OCI-M2 (cell line): Measurements from ENCODE around the gene VWF.
"Not testable (repeated sequence)": the region's sequence is repeated elsewhere in the genome, so short reads cannot be mapped to it uniquely, and the experiment has no call there.

Source experiments
- DNase-seq: peaks from one replicate; lab custom pipeline; 2025; ENCODE audit not compliant: unreplicated experiment; lab: John Stamatoyannopoulos, UW

Gene VWF

DNA sequence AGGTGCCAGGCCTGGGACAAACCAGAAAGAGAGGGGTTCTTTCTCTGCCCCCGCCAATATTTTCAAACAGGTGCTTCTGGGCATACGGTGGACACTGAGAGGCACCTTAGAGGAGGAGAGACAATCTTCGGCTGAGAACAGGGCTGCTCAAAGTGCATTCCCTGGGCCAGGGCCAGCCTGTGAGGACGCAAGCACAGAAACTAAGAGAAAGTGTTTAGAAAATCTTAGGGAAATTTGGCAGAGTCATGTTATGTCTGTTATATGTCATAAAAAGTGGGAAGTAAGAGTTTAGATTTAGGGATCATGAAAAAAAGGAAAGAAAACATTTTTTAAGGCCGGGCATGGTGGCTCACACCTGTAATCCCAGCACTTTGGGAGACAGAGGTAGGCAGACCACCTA, 83.7 kb downstream of the VWF start:
- DNase-seq, result no peak

- DNase-seq, result no peak
Observed at GRCh38 chr12:6039894-6040601, 84.4 kb downstream of the VWF start.

GRCh38 chr12:6038160-6038559, 86.3 kb downstream of the VWF start:
- no peak for DNase-seq

DNA sequence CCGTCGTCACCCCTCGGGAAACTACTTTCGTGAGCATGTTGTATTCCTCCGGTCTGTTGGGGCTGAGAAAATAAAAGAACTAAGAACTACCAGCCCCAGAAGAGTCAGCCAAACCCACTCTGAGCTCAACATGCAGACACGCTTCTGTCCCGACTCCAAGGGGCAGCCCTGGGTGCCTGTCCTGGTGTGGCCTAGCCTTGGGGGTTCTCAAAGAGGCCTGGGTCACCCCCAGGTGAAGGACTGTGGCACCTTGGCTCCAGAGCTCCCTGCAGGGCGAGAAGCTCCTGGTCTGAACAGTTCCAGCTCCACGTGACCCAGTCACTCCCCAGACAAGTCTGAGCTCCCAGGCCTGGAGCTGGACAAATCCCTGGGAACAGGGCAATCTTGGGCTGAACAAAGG, 87.0 kb downstream of the VWF start:
- DNase-seq, result no peak

- DNase-seq, result no peak
Observed at GRCh38 chr12:6036509-6036908, 88.0 kb downstream of the VWF start.

GRCh38 chr12:6034596-6034995, 89.9 kb downstream of the VWF start:
- no peak for DNase-seq

GRCh38 chr12:6033546-6033945, 90.9 kb downstream of the VWF start:
- no peak for DNase-seq

- no peak for DNase-seq
Observed at GRCh38 chr12:6032726-6033125, 91.7 kb downstream of the VWF start.

DNA sequence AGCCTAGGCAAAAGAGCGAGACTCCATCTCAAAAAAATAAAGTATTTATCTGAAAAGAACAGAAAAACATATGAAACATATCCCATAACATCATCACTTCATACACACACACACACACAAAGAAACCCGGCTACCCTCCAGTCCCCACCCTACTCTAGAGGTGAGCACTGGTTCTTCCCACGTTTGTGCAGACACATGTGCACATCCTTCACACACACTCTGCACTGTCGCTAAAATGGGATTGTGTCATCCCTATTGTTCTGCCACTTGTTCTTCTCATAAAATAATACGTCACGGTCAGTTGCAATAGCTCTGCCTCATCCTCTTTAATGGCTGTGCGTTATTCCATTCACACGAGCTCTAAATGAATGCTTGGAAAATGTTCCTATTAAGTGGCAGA, 93.5 kb downstream of the VWF start:
- no peak for DNase-seq

DNA sequence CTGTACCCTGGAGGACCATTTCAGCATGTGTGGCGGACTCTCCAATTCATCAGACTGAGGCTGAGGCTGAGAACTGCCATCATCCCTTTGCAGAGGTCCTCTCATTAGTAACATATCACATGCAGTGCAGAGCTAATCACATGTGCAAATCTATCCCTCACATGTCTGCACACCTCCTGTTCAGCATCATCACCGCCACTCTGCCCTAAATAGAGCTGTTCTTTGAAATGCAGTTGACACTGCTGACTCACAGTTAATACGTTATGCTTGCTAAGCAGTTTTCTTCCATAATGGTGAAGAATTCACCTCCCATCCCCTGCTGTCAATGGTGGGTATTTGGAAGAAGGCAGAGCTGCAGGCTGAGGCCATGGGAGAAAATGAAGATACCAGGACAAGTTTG, 94.4 kb downstream of the VWF start:
- DNase-seq, result no peak

DNA sequence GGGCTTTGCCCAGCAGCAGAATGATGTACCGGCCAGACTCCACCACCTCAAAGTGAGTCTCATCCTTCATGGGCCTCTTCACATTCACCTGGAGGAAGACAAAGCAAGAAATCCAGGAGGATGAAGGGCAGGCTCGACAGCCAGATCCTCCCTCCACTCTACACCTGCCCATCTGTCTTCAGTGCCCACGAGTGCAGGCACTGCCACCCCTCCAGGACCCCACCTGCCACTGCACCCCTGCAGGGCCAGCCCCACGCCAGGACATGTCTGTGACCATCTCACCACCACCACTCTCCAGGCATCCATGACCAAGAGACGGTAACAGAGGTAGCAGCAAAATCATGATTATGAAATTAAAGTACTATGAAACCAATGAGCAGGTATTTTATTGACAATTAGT, 95.1 kb downstream of the VWF start:
- DNase-seq, result no peak

GRCh38 chr12:6026998-6027397, 97.5 kb downstream of the VWF start:
- DNase-seq, result no peak

GRCh38 chr12:6025703-6026298, 98.7 kb downstream of the VWF start:
- not testable (repeated sequence) for DNase-seq

DNA sequence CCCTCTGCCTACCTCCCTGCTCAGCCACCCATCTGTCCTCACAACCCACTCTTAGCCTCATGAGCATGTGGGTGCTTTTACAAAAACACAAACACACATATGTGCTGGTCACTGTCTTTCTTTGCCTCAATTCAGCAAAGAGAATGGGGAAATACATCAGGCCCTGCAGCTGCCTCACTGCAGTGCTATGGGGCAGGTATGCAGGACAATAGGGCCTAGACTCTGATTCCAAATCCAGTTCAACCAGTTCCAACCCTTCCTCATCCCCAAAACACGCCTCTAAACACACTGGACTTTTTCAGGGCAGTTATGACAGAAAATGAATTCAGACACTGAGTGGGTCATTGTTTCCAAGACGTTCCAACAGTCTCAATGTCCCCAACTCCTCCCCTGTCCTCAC, 100.4 kb downstream of the VWF start:
- not testable (repeated sequence) for DNase-seq

DNA sequence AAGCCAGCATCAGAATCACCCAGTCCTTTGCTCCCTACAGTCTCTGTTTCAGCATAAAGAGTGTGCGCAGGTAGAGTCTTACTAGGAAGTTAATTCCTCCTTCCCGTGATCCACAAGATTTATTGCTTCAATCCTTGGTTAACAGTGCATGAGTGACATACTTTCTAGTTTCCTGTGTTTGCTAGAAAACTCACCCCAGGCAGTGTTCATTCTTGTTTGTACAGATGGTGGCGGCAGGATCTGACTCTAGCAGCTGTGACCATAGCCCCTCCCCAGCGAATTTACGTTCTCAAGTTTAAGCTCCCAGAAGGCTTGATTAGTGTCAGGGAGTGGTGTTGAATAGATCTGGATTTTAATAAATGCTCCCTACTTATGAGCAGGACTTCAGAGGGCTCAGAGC, 103.5 kb downstream of the VWF start:
- DNase-seq, result no peak

DNA sequence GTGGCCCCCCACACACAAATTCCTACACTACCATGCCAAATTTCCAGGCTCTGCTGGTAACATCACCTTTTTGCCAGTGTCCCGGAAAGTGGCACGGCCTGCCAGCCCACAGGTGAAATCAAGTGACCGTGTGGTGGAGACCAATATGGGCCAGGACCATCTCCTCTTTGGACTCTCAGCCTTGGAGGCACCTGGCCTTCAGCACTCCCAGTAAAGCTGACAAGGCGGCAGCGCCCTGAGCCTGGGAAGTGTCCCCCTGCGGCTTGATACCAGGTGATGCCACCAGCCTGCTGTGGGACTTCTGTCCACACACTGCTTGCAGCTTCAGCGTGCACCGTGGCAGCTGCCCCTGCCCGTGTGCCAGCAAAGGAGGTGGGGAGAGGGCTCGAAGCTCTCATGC, 104.0 kb downstream of the VWF start:
- not testable (repeated sequence) for DNase-seq

DNA sequence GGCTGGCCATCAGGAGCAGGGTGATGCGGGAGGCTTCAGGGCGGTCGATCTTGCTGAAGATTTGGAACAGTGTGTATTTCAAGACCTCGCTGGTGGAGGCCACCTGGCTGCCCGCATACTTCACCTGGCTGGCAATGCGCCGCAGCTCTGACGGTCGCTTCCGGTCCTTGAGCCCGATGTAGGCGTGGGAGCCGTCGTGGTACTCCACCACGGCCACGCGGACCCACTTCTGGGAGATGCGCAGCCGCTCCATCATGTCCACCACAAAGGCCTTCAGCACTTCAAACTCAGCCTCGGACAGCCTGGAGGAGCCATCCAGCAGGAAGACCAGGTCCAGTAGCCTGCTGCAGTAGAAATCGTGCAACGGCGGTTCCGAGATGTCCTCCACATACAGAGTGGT, 105.2 kb downstream of the VWF start:
- DNase-seq, result not testable (repeated sequence)

DNA sequence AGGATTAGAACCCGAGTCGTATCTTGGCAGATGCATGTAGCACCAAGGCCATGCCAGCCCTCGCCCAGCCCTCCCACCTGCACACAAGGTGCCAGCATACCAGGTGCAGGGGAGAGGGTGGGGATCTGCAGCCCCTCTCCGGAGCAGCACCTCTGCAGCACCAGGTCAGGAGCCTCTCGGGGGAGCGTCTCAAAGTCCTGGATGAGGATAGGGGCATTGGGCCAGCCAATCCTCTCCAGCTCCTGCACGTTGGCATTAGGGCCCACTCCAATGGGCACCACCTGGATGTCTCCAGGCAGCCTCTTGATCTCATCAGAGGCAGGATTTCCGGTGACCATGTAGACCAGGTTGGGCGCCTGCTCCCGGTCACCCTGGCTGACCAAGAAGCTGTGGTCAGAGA, 106.2 kb downstream of the VWF start:
- DNase-seq, result no peak

DNA sequence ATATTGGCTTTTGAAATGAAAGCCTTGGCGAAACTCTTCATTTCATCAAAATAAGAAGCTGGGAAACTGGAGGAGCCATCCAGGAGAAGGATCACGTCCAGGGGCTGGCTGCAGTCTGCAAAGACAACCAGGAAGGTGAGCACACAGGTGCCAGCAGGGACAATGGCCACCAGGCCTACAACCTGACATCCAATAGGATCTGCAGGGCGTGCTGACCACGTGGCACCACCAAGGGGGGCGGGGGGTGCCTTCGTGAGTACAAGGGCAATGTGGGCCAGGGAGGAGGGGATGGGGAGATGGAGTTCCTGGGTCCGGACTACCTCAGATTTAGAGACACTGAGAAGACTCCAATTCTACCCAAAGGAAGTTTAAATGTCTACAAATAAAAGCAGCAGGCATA, 107.7 kb downstream of the VWF start:
- no peak for DNase-seq

DNA sequence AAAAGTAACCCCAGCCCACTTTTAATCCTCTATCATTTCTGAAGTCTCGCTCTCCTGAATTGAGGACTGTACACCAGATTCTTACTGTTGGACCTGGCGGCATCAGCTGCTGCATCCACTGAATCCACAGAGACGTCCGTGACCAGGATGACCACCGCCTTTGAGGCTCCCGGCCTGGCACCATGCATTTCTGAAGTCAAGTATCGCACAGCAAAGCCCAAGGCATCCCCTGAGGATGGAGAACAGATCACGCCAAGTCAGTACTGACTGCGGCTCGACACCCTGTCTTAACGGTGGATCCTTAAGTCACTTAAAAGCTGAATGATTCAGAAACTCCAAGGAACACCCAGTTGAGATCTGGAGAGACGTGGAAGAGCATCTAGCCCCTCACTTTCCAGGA, 108.5 kb downstream of the VWF start:
- not testable (repeated sequence) for DNase-seq

DNA sequence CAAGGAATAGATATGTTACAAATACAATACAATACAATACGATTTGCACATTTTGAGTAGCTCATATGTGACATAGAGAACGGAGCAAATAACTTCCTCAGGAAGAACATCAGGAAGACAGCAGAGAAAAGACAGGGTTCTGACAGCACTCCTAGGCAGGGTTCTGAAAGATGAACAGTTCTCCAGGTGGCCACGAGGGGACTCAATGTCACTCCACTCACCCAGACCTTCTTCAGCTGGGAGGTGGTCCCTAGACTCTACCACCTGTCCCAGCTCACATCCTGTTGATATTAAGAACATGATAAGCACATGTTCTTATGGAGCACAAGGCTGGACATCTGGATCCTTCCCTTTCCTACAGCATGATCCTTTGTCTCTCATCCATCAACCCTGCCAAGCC, 109.2 kb downstream of the VWF start:
- DNase-seq, result not testable (repeated sequence)

GRCh38 chr12:6010631-6011350, 113.7 kb downstream of the VWF start:
- not testable (repeated sequence) for DNase-seq
